SK-N-SH (cell line): Measurements from ENCODE around the gene PRKCA.

Experiments
- CHD2 ChIP-seq: fragments of 150-350 bp; IDR thresholded peaks from 2 replicates; pipeline ENCODE4 v1.6.1; 2018; ENCODE audit warnings: low read length; ENCODE audit not compliant: partially characterized antibody
- EP300 ChIP-seq, 2 experiments: IDR thresholded peaks; 2 replicates each; pipeline versions ENCODE4 v1.4.0 to v1.6.1; 2012; ENCODE audit warnings: borderline replicate concordance in 1 of 2, low read depth in 1 of 2, low read length in 1 of 2
- GABPA ChIP-seq: IDR thresholded peaks from 2 replicates; pipeline ENCODE4 v1.4.0; 2012; ENCODE audit warnings: low read depth, mild to moderate bottlenecking
- MXI1 ChIP-seq: IDR thresholded peaks from 2 replicates; pipeline ENCODE4 v1.6.1; 2012; ENCODE audit warnings: mild to moderate bottlenecking, low read depth, low read length, improper control_type of control experiment
- POLR2AphosphoS5 ChIP-seq: IDR thresholded peaks from 2 replicates; pipeline ENCODE4 v1.6.1; 2012; ENCODE audit warnings: low read depth, low read length
- RAD21 ChIP-seq: IDR thresholded peaks from 2 replicates; pipeline ENCODE4 v1.6.1; 2012; ENCODE audit warnings: mild to moderate bottlenecking, low read length
- SIN3A ChIP-seq: IDR thresholded peaks from 2 replicates; pipeline ENCODE4 v1.6.1; 2012; ENCODE audit warnings: low read depth, mild to moderate bottlenecking, low read length, moderate library complexity, borderline replicate concordance
- SMC3 ChIP-seq: IDR thresholded peaks from 2 replicates; pipeline ENCODE4 v1.6.1; 2012; ENCODE audit warnings: low read depth, low read length, improper control_type of control experiment
- TCF12 ChIP-seq: IDR thresholded peaks from 2 replicates; pipeline ENCODE4 v1.4.0; 2012
- TF ChIP-seq, protein P1 (sequence below): fragments of 200-600 bp; sonication (generic); IDR thresholded peaks from 2 replicates; pipeline ENCODE4 v1.6.1; 2017; ENCODE audit warnings: antibody characterized with exemption, mild to moderate bottlenecking, moderate library complexity
- TF ChIP-seq, protein P2 (sequence below): IDR thresholded peaks from 2 replicates; pipeline ENCODE4 v1.4.0; 2012; ENCODE audit warnings: low read depth
- TF ChIP-seq, protein P3 (sequence below): fragments of 150-350 bp; IDR thresholded peaks from 2 replicates; pipeline ENCODE4 v1.6.1; 2017; ENCODE audit warnings: antibody characterized with exemption, low read length, low read depth, borderline replicate concordance

DNA sequence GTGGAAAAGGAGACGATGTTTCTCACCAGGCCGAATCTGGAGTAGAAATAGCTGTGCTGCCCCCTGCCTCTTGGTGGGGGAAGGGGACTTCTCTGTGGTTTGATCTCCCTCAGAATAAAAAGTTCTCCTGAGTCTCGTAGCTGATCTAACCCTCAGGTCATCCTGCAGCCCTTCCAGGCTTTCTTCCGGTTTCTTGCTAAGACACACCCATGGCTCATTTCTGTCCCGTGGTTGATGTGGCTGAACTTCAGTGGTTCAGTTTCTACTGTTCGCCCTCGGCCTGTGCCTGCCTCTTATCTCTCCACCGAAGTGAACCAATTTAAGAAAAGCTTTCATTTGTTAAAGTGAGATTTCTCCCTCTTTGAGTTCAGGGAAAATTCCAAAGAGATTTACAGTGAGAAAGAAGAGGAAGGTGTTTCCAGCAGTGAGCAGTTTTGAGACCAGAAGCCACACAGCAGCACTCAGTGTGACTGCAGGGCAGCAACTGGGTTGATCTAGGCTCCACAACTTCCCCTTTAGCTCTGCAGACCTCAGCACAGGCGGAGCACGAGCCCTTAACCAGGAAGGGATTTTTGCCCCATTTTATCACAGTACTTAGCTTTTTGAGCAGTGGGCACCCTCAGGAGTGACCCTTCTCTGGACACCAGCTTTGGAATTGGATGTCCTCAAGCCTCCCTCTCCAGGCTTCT, 497.6 kb downstream of the PRKCA start:
- TF ChIP-seq POLR2AphosphoS5 = no peak
- TF ChIP-seq, protein P1, sequence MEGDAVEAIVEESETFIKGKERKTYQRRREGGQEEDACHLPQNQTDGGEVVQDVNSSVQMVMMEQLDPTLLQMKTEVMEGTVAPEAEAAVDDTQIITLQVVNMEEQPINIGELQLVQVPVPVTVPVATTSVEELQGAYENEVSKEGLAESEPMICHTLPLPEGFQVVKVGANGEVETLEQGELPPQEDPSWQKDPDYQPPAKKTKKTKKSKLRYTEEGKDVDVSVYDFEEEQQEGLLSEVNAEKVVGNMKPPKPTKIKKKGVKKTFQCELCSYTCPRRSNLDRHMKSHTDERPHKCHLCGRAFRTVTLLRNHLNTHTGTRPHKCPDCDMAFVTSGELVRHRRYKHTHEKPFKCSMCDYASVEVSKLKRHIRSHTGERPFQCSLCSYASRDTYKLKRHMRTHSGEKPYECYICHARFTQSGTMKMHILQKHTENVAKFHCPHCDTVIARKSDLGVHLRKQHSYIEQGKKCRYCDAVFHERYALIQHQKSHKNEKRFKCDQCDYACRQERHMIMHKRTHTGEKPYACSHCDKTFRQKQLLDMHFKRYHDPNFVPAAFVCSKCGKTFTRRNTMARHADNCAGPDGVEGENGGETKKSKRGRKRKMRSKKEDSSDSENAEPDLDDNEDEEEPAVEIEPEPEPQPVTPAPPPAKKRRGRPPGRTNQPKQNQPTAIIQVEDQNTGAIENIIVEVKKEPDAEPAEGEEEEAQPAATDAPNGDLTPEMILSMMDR = no peak
- TF ChIP-seq TCF12 = no peak
- TF ChIP-seq, protein P2, sequence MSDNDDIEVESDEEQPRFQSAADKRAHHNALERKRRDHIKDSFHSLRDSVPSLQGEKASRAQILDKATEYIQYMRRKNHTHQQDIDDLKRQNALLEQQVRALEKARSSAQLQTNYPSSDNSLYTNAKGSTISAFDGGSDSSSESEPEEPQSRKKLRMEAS = no peak
- TF ChIP-seq, protein P3, sequence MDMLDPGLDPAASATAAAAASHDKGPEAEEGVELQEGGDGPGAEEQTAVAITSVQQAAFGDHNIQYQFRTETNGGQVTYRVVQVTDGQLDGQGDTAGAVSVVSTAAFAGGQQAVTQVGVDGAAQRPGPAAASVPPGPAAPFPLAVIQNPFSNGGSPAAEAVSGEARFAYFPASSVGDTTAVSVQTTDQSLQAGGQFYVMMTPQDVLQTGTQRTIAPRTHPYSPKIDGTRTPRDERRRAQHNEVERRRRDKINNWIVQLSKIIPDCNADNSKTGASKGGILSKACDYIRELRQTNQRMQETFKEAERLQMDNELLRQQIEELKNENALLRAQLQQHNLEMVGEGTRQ = no peak
- TF ChIP-seq SMC3 = no peak
- TF ChIP-seq SIN3A = no peak
- TF ChIP-seq EP300 (IDR thresholded peaks at IDR 0.05; ENCODE audit: borderline replicate concordance in 1 of 2, low read depth in 1 of 2, low read length in 1 of 2) = no peak
- TF ChIP-seq GABPA = no peak
- TF ChIP-seq RAD21 = no peak
- no peak for TF ChIP-seq MXI1
- TF ChIP-seq CHD2 = no peak
